Left forelimb (tissue), 1 donor: ENCODE measurements around the gene AKT2.
"Not testable (repeated sequence)": the region's sequence is repeated elsewhere in the genome, so short reads cannot be mapped to it uniquely, and the experiment has no call there.

Source experiments
- DNase-seq: peaks from one replicate; pipeline ENCODE4 v3.0.0-alpha.2; 2018; ENCODE audit warnings: low spot score

AKT2 gene

DNA sequence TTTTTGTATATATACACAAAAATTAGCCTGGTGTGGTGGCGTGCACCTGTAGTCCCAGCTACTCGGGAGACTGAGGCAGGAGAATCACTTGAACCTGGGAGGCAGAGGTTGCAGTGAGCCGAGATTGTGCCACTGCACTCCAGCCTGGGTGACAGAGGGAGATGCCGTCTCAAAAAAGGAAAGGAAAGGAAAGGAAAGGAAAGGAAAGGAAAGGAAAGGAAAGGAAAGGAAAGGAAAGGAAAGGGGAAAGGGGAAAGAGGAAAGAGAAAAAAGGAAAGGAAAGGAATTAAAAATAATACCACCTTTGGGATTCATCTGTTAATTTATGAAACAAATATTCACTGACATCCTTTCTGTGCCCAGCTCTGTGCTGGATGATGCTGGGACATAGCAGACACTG is 66.1 kb downstream of the AKT2 start:
- not testable (repeated sequence) for DNase-seq

DNA sequence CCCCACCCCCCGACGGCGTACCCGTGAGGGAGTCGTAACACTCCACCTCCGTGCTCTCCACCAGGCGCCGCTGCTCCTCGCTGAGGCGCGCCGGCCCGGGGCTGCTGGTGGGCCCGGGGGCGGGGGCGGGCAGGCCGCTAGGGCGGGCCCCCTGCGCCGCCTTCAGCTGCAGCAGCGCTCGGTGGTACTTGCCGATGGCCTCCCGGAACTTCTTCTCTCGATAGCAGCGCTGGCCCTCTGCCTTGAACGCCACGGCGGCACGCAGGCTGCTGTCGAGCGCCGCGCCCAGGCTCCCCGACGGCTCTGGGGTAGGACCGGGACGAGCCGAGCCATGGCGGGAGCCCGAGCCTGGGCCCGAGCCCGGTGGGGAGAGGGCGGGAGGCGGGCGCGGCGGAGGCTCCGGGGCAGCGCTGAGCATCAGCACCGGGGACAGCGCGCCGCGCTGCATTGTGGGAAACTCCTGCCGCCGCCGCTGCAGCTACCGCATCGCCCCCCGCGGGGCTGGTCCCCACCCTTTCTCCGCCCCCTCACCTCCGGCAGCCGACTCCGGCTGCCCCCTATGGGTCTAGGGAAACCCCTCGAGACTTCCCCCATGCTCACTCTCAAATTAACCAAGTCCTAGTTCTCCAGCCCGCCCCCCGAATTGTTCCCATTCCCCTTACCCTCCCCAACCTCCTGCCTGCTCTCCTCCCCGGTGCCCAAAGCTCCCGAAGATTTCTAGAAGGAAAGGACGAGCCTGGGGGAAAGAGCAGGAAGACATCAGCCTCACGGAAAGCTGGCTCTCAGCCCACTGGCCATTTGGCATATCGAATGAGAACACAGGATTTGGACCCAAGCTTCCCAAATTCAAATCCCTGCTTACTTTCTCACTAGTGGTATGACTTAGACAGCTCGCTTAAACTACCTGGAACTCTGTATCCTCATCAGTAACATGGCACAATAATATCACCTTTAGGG is 66.9 kb downstream of the AKT2 start, which contains the start of gene TTC9B:
Gene TTC9B, minus strand, starts transcription at position 451 of the 957 bp plus-strand sequence. Its CDS starts 3 bp downstream, at position 448.
- DNase-seq = no peak

GRCh38 chr19:40217027-40217810 is 67.9 kb downstream of the AKT2 start:
- DNase-seq = no peak

DNA sequence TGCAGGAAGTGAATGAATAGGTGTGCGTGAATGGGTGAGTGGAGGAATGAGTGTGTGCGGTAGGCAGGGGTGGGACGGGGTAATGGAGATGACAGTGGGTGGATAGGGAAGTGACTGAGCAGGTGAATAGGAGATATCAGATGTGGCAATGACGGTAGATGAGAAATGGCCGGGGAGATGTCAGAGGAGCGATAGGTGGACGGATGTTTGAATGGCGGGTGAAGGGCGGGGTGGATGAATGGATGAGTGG is 68.4 kb downstream of the AKT2 start:
- DNase-seq = no peak

DNA sequence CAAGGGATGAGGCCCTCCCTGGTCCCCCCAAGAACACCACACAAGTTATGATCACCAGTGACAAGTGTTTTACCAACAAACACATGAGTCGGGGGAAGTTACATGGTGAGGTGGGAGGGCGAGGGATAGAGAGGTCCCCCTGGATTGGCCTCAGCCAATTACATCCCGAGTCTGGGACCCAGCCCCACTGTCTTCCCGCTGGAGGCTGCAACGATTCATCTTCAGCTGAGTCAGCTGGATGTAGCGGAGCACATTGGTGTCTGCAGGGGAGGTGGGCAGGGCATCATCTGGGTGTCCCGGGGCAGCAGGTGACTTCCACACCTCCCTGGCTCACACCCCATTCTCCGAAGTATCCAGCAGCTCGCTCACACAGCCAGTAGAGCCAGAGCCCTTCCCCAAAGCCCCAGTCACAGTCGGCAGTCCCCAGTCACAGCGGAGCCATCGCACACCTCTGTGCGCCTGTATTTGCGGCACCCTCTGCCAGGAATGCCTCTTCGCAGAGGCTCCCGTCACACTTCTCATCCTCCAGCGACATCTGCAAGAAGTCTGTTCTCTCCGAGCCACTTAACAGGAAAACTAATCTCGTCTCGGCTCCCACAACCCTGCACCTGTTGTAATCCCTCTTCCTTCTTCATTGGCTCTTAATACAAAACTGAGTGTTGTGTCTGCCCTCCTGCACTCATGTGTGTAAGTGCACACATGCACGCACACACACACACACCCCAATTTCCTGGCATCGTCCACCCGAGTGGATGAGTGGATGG is 69.0 kb downstream of the AKT2 start:
- no peak for DNase-seq

- DNase-seq = no peak
Measured at GRCh38 chr19:40214936-40215335, 70.2 kb downstream of the AKT2 start.

- no peak for DNase-seq
Measured at GRCh38 chr19:40213882-40214570, 71.1 kb downstream of the AKT2 start.

GRCh38 chr19:40213251-40213829 is 71.8 kb downstream of the AKT2 start:
- DNase-seq = no peak

DNA sequence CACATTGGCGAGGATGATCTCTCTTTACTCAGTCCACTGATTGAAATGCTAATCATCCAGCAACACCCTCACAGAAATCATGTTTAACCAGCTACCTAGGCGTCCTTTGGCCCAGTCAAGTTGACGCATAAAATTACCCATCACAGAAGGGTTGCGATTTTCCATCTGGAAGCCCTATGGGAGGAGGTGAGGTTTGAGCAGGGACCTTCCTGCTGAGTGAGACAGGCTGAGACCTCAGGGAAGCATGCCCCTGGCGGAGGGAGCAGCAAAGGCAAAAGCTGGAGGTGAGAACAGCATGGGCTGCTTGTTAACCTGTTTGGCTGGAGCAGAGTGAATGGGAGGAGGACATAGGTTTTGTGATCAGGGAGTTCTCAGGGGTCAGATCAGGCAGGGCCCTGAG is 74.3 kb downstream of the AKT2 start:
- no peak for DNase-seq

DNA sequence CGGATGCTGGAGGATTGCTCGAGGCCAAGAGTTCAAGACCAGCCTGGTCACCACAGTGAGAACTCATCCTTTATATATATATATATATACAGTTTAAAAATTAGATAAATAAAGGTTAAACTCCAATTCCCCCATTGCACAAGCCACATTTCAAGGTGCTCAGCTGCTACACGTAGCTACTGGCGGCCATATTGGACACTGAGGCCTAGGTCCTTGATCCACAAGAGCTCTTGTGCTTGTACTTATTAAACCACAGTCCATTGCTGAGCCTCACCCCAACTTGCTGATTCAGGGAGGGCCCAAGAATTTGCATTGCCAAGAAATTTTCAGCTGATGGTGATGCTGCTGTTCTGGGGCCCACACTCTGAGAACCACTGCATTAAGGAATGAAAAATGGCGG is 76.5 kb downstream of the AKT2 start:
- DNase-seq = no peak

DNA sequence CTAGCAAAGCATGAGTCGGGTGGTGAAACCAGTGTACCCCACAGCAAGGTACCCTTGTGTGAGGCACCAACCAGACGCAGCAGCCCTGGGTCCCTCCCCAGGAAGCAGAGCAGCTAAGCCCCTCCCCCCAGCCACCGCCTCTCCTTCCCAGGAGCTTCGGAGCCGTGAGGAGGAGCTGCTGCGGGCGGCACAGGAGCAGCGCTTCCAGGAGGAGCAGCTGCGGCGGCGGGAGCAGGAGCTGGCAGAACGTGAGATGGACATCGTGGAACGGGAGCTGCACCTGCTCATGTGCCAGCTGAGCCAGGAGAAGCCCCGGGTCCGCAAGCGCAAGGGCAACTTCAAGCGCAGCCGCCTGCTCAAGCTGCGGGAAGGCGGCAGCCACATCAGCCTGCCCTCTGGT is 79.4 kb downstream of the AKT2 start:
- DNase-seq = no peak

- no peak for DNase-seq
Measured at GRCh38 chr19:40204381-40204780, 80.8 kb downstream of the AKT2 start.

DNA sequence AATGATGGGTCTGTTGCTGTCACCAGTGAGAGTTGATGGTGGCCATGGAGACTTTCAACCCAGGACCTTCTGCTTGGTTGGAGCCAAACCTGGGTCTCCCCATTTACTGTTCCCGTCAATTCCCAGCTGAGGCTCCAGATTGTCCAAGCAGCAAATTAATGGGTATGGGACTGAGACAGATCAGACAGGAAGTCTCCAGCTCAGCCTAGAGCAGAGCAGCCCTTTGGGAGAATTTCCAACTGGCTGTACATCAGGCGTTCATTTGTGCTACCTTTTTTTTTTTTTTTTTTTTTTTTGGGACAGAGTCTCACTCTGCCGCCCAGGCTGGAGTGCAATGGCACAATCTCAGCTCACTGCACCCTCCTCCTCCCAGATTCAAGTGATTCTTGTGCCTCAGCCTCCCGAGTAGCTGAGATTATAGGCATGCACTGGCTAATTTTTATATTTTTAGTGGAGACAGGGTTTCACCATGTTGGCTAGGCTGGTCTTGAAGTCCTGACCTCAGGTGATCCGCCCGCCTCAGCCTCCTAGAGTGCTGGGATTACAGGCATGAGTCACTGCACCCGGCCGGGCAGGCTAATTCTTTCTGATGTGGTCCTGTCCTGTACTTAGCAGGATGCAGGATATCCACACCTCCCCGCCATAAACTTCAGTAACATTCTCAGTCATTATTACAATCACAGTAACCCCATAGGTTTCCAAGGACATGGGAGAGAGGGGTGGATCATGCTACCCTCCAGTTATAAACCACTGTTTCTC is 84.6 kb downstream of the AKT2 start:
- no peak for DNase-seq

- no peak for DNase-seq
Measured at GRCh38 chr19:40198272-40198990, 86.7 kb downstream of the AKT2 start.

- no peak for DNase-seq
Measured at GRCh38 chr19:40193587-40193849, 91.6 kb downstream of the AKT2 start.

GRCh38 chr19:40192758-40193586 is 92.2 kb downstream of the AKT2 start:
- no peak for DNase-seq

DNA sequence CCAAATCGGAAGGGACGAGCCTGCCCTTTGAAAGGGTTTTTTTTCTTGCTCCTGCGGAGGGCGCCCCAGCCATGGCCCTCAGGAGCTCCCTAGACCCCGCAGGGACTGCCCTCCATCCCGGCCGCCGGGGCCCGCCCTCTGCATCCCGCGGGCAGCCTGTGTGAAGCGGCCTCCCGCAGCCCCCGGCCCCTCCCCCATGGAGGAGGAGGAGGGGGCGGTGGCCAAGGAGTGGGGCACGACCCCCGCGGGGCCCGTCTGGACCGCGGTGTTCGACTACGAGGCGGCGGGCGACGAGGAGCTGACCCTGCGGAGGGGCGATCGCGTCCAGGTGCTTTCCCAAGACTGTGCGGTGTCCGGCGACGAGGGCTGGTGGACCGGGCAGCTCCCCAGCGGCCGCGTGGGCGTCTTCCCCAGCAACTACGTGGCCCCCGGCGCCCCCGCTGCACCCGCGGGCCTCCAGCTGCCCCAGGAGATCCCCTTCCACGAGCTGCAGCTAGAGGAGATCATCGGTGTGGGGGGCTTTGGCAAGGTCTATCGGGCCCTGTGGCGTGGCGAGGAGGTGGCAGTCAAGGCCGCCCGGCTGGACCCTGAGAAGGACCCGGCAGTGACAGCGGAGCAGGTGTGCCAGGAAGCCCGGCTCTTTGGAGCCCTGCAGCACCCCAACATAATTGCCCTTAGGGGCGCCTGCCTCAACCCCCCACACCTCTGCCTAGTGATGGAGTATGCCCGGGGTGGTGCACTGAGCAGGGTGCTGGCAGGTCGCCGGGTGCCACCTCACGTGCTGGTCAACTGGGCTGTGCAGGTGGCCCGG is 93.1 kb downstream of the AKT2 start:
- DNase-seq = no peak
